Measurements from ENCODE around the gene HNF4A.

Gene HNF4A

GRCh38 chr20:44449864-44450263 is 94.4 kb downstream of the HNF4A start:
- TF ChIP-seq ZNF692 (tag by site-specific recombination; IDR thresholded peaks at IDR 0.05) (no peak), ZNF658 (tag by site-specific recombination; IDR thresholded peaks at IDR 0.05) (no peak), HOXA7 (CRISPR knock-in tag; IDR thresholded peaks at IDR 0.05; ENCODE audit: borderline replicate concordance) (no peak), ZNF280D (tag by site-specific recombination; IDR thresholded peaks at IDR 0.05) (no peak), SCRT1 (tag by site-specific recombination; IDR thresholded peaks at IDR 0.05; ENCODE audit: borderline replicate concordance) (no peak), ZNF521 (tag by site-specific recombination; IDR thresholded peaks at IDR 0.05) (no peak), YY2 (tag by site-specific recombination; IDR thresholded peaks at IDR 0.05) (no peak), ZNF544 (tag by site-specific recombination; IDR thresholded peaks at IDR 0.05) (no peak), ZSCAN30 (tag by site-specific recombination; IDR thresholded peaks at IDR 0.05) (no peak)
- Histone ChIP-seq H3K4me1 (ENCODE audit: control insufficient read depth, insufficient read depth, low read length) (no peaks in the 10 kb centered on the region), H3K27ac (ENCODE audit: extremely low read depth, low read depth, low read length) (no peak overlapping the region), H3K9me3 (ENCODE audit: control insufficient read depth, insufficient read depth, low read depth, low read length) (no peaks in the 10 kb centered on the region), H3K36me3 (ENCODE audit: control insufficient read depth in 2 of 2, insufficient read depth in 1 of 2, low read length in 2 of 2) (no peaks in the 10 kb centered on the region), H3K4me3 (ENCODE audit: low read depth, low read length) (no peak overlapping the region)
- POLR2A ChIA-PET = interaction anchor here (1.3 kb wide), 1 partner anchor 26 kb away, joined by 3 read pairs; the partner anchor contains the start of gene TTPAL
- CTCF ChIA-PET = interaction anchor here (0.7 to 2.4 kb wide), 9 partner anchors 10 to 231 kb away, joined by 3 to 11 read pairs (median 4); no protein-coding TSS in a partner anchor

GRCh38 chr20:44450281-44450889 is 94.9 kb downstream of the HNF4A start:
- Histone ChIP-seq H3K4me3 (ENCODE audit: low read depth, low read length) (no peak overlapping the region), H3K4me1 (ENCODE audit: control insufficient read depth, insufficient read depth, low read length) (no peaks in the 10 kb centered on the region), H3K27ac (ENCODE audit: extremely low read depth, low read depth, low read length) (no peak overlapping the region), H3K36me3 (ENCODE audit: control insufficient read depth in 2 of 2, insufficient read depth in 1 of 2, low read length in 2 of 2) (no peaks in the 10 kb centered on the region), H3K9me3 (ENCODE audit: control insufficient read depth, insufficient read depth, low read depth, low read length) (no peaks in the 10 kb centered on the region)
- ChIA-PET CTCF (interaction anchor here (0.7 to 2.4 kb wide), 9 partner anchors 9 to 232 kb away, joined by 3 to 11 read pairs (median 4); no protein-coding TSS in a partner anchor), POLR2A (interaction anchor here (1.3 kb wide), 1 partner anchor 25 kb away, joined by 3 read pairs; the partner anchor contains the start of gene TTPAL)
- TF ChIP-seq ZBTB6 (tag by site-specific recombination; IDR thresholded peaks at IDR 0.05) (no peak), ZBTB1 (tag by site-specific recombination; IDR thresholded peaks at IDR 0.05) (no peak), AEBP2 (tag by site-specific recombination; IDR thresholded peaks at IDR 0.05; ENCODE audit: borderline replicate concordance) (no peak), ZBTB21 (tag by site-specific recombination; IDR thresholded peaks at IDR 0.05) (no peak), ZNF292 (tag by site-specific recombination; IDR thresholded peaks at IDR 0.05; ENCODE audit: borderline replicate concordance, low read depth) (no peak), ZFP41 (tag by site-specific recombination; IDR thresholded peaks at IDR 0.05; ENCODE audit: borderline replicate concordance) (no peak), ZNF670 (tag by site-specific recombination; IDR thresholded peaks at IDR 0.05; ENCODE audit: low read depth) (no peak), ZBTB48 (tag by site-specific recombination; IDR thresholded peaks at IDR 0.05) (no peak), ZNF76 (tag by site-specific recombination; IDR thresholded peaks at IDR 0.05; ENCODE audit: borderline replicate concordance, low read depth) (no peak), SCRT2 (tag by site-specific recombination; IDR thresholded peaks at IDR 0.05) (no peak), ZNF18 (tag by site-specific recombination; IDR thresholded peaks at IDR 0.05) (no peak), ZFHX2 (tag by site-specific recombination; conservative IDR thresholded peaks at IDR 0.05) (no peak), ZNF549 (tag by site-specific recombination; IDR thresholded peaks at IDR 0.05) (no peak), ZNF366 (tag by site-specific recombination; conservative IDR thresholded peaks at IDR 0.05) (no peak), ZIC2 (tag by site-specific recombination; IDR thresholded peaks at IDR 0.05) (no peak), ZNF2 (tag by site-specific recombination; IDR thresholded peaks at IDR 0.05) (no peak)
